A549 (cell line): Measurements from ENCODE around the gene FBXO48. TPM values are rescaled to one million over a fixed set of nuclear protein-coding genes. Genes with fewer than 3 reads are reported as not detected.
A peak's percentile ranks its signal among the peaks of the same experiment; 100 is the strongest.

Source experiments
- ATAC-seq, 2 experiments: fragments of 200-7000 bp in 1 of 2; fragments of >200 bp in 1 of 2; cut with Nextera tagmentation in 1 of 2; cut with Tn5 transposase in 1 of 2; 3 replicates each; pipeline versions ENCODE4 v1.8.0 to v1.9.1; 2018 to 2020; ENCODE audit warnings: mild to moderate bottlenecking in 1 of 2, moderate library complexity in 1 of 2
- CTCF ChIA-PET: fragments of 300-600 bp; sonication (Branson Sonifier 250); formaldehyde crosslinking; extraction: SDS; loops from one replicate; lab custom pipeline; 2021; ENCODE audit warnings: antibody characterized with exemption, inconsistent platforms; lab: Yijun Ruan, JAX
- POLR2A ChIA-PET: fragments of 350-600 bp; formaldehyde crosslinking; extraction: SDS; loops from one replicate; lab custom pipeline; 2021; ENCODE audit warnings: antibody characterized with exemption, inconsistent platforms; lab: Yijun Ruan, JAX
- DNase-seq, 2 experiments: peaks; one replicate each; pipeline versions ENCODE4 v3.0.0 to v3.0.0-alpha.2; 2011 to 2016; ENCODE audit warnings: low read depth in 1 of 2, low spot score in 1 of 2
- FAIRE-seq: peaks from 2 replicates; lab custom pipeline; 2011; peaks lifted over from hg19 to GRCh38; lab: Jason Lieb, UNC
- H3K27ac ChIP-seq, 2 experiments: fragments of >200 bp; sonication (Bioruptor Twin); formaldehyde crosslinking; 3 replicates each; pipeline ENCODE4 v1.5.1; 2016 to 2017
- H3K4me1 ChIP-seq: fragments of >200 bp; sonication (Bioruptor Twin); formaldehyde crosslinking; 3 replicates; pipeline ENCODE4 v1.6.1; 2016
- H3K4me2 ChIP-seq: fragments of >200 bp; sonication (Bioruptor Twin); formaldehyde crosslinking; 3 replicates; pipeline ENCODE4 v1.6.1; 2016
- H3K4me3 ChIP-seq: fragments of >200 bp; sonication (Bioruptor Twin); formaldehyde crosslinking; 3 replicates; pipeline ENCODE4 v1.5.1; 2016
- H3K9me3 ChIP-seq: fragments of >200 bp; sonication (Bioruptor Twin); formaldehyde crosslinking; 3 replicates; pipeline ENCODE4 v1.6.1; 2016
- CBX2 ChIP-seq: fragments of 200-600 bp; sonication (generic); IDR thresholded peaks from 2 replicates; pipeline ENCODE4 v1.6.1; 2016; ENCODE audit warnings: low read depth, mild to moderate bottlenecking, borderline replicate concordance
- CEBPB ChIP-seq, 2 experiments: fragments of >200 bp in 1 of 2; sonication (Bioruptor Twin) in 1 of 2; formaldehyde crosslinking in 1 of 2; IDR thresholded peaks; 2 replicates each; pipeline ENCODE4 v1.6.1; 2012 to 2016
- EP300 ChIP-seq, 2 experiments: fragments of >200 bp; sonication (Bioruptor Twin); formaldehyde crosslinking; IDR thresholded peaks; 2 replicates in 1 of 2; 3 replicates in 1 of 2; pipeline ENCODE4 v1.6.1; 2016 to 2017
- FOSB ChIP-seq: fragments of 250-450 bp; sonication (Bioruptor Pico); IDR thresholded peaks from 2 replicates; pipeline ENCODE4 v1.5.0; 2020; ENCODE audit warnings: mild to moderate bottlenecking, moderate library complexity
- FOSL2 ChIP-seq, 2 experiments: fragments of 450-650 bp in 1 of 2; fragments of >200 bp in 1 of 2; sonication (Bioruptor Twin) in 1 of 2; formaldehyde crosslinking; IDR thresholded peaks; 2 replicates each; pipeline versions ENCODE4 v1.5.0 to v1.6.1; 2016 to 2020; ENCODE audit warnings: mild to moderate bottlenecking in 1 of 2, moderate library complexity in 1 of 2
- GATA3 ChIP-seq: IDR thresholded peaks from 2 replicates; pipeline ENCODE4 v1.6.1; 2012; ENCODE audit warnings: borderline replicate concordance
- JUN ChIP-seq, 2 experiments: fragments of >200 bp; sonication (Bioruptor Twin); formaldehyde crosslinking; IDR thresholded peaks; 2 replicates in 1 of 2; 3 replicates in 1 of 2; pipeline ENCODE4 v1.6.1; 2016 to 2017
- KDM5A ChIP-seq: fragments of 200-600 bp; sonication (generic); IDR thresholded peaks from 2 replicates; pipeline ENCODE4 v1.6.1; 2016; ENCODE audit warnings: antibody characterized with exemption, mild to moderate bottlenecking
- MAFK ChIP-seq: fragments of 450-650 bp; IDR thresholded peaks from 2 replicates; pipeline ENCODE4 v1.6.1; 2014; ENCODE audit not compliant: partially characterized antibody
- NPAS2 ChIP-seq: fragments of 250-450 bp; sonication (Bioruptor Pico); IDR thresholded peaks from 2 replicates; pipeline ENCODE4 v1.8.0; 2022; ENCODE audit warnings: mild to moderate bottlenecking, moderate library complexity, borderline replicate concordance
- RARB ChIP-seq: fragments of 250-450 bp; sonication (Bioruptor Pico); IDR thresholded peaks from 2 replicates; pipeline ENCODE4 v1.8.0; 2021; ENCODE audit warnings: mild to moderate bottlenecking, moderate library complexity
- RCOR1 ChIP-seq: fragments of 150-350 bp; IDR thresholded peaks from 2 replicates; pipeline ENCODE4 v1.6.1; 2014; ENCODE audit warnings: antibody characterized with exemption, low read length, low read depth
- TFCP2L1 ChIP-seq: fragments of 250-450 bp; sonication (Bioruptor Pico); IDR thresholded peaks from 2 replicates; pipeline ENCODE4 v1.5.0; 2021; ENCODE audit warnings: mild to moderate bottlenecking
- ZFP36 ChIP-seq: fragments of 450-650 bp; IDR thresholded peaks from 2 replicates; pipeline ENCODE4 v1.6.1; 2014; ENCODE audit warnings: borderline replicate concordance; ENCODE audit not compliant: partially characterized antibody
- ZNF302 ChIP-seq: fragments of 250-450 bp; sonication (Bioruptor Pico); IDR thresholded peaks from 2 replicates; pipeline ENCODE4 v1.9.0; 2021; ENCODE audit warnings: inconsistent platforms, mild to moderate bottlenecking, moderate library complexity
- ZSCAN20 ChIP-seq: fragments of 250-450 bp; sonication (Bioruptor Pico); IDR thresholded peaks from 2 replicates; pipeline ENCODE4 v1.8.0; 2022; ENCODE audit warnings: mild to moderate bottlenecking, moderate library complexity
- WGBS: methylation state at CpG from one replicate; pipeline ENCODE4 v1.1.6; 2017; ENCODE audit errors: missing lambda C conversion rate; 5-methylcytosine and 5-hydroxymethylcytosine counted together
- polyA plus RNA-seq, 4 experiments: library from polyadenylated mRNA; depleted of rRNA in 3 of 4; stranded (reverse); fragments of >200 nt; fragmentation: RNase III in 1 of 4; extraction: RNeasy Plus Mini Kit Qiagen cat#74134 plus additional on column Dnase treatment in 1 of 4; gene quantifications; 2 replicates in 3 of 4; 3 replicates in 1 of 4; pipeline ENCODE4 v1.2.3, GENCODE V29; 2011 to 2017
- TF ChIP-seq, protein P1 (sequence below): fragments of >200 bp; sonication (Bioruptor Twin); formaldehyde crosslinking; IDR thresholded peaks from 2 replicates; pipeline ENCODE4 v1.6.1; 2016
- TF ChIP-seq, protein P2 (sequence below): IDR thresholded peaks from 2 replicates; pipeline ENCODE4 v1.6.1; 2012; ENCODE audit warnings: low read depth, borderline replicate concordance
- TF ChIP-seq, protein P3 (sequence below): fragments of 200-600 bp; sonication (generic); IDR thresholded peaks from 2 replicates; pipeline ENCODE4 v1.6.1; 2016; ENCODE audit warnings: antibody characterized with exemption, mild to moderate bottlenecking, moderate library complexity
- TF ChIP-seq, protein P4 (sequence below): fragments of >200 bp; sonication (Bioruptor Twin); formaldehyde crosslinking; IDR thresholded peaks from 3 replicates; pipeline ENCODE4 v1.5.1; 2016
- TF ChIP-seq, protein P5 (sequence below): fragments of 250-450 bp; sonication (Bioruptor Pico); IDR thresholded peaks from 2 replicates; pipeline ENCODE4 v1.5.0; 2020; ENCODE audit warnings: low read depth, mild to moderate bottlenecking, moderate library complexity

Gene FBXO48
- polyA plus RNA-seq, 2 of the 4 experiments (the other 2 are of a cell fraction) = 0.72 to 2.1 TPM

DNA sequence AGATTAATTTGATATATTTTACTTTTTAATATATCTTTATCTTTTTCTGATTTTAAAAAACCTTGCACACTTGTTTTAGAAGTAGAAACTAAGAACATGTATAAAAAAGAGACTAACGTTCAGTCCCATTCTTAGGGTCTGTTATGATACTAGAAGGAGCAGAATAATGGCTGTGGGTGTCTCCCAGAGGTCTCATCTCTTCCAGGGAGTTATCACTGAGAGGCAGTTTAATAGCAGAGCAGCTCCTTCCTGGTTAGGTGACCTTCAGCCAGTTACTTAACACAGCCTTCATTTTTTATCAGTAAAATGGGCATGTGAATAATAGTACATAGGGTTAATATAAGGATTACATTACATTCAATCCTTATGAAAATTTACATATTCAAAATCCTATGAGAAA lies 40.6 kb downstream of the FBXO48 start:
- no peaks in the 10 kb centered on the region for H3K9me3 ChIP-seq
- DNase-seq (no peak), FAIRE-seq (no peak), ATAC-seq (no peak)
- POLR2A ChIA-PET = no interaction called here
- TF ChIP-seq TFCP2L1 (CRISPR knock-in tag) (no peak), CBX2 (no peak)
- TF ChIP-seq, protein P1, sequence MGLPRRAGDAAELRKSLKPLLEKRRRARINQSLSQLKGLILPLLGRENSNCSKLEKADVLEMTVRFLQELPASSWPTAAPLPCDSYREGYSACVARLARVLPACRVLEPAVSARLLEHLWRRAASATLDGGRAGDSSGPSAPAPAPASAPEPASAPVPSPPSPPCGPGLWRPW = no peak
- CTCF ChIA-PET = interaction anchor here (8.1 kb wide), 1 partner anchor 16 kb away, joined by 83 read pairs; no protein-coding TSS in a partner anchor
- H3K4me3 ChIP-seq = no peak overlapping the region
- peak overlapping the region in 1 of 2 experiments; percentile 49; a peak in 2 of 6 replicates for H3K27ac ChIP-seq
- WGBS = 59% methylated on average over 1 of the region's 1 CpG
- H3K4me1 ChIP-seq = peaks cover 16% of the 10 kb centered on the region; the same call in 2 of the 3 replicates
- H3K4me2 ChIP-seq = no peak overlapping the region

DNA sequence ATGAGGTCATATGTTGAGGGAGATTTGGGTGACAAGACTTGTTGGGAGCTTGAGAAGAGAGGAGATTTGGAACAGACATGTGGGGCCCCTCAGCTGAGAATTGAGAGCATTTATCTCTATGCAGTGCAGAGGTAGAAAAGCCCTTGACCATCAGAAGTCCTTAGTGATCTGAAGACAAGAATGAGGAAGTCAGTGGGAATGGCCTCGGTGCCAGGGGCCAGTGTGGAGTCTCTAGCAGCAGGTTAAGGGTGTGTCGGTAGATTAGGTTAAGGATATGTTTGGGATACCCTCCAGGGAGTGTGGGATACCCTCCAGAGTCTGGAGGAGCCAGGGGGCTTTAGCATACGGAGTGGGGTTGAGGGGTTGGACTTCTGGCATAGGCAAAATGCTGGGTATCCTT lies 41.6 kb downstream of the FBXO48 start:
- Histone ChIP-seq H3K27ac (no peak overlapping the region), H3K9me3 (no peaks in the 10 kb centered on the region), H3K4me3 (no peak overlapping the region), H3K4me2 (no peak overlapping the region), H3K4me1 (peaks cover 16% of the 10 kb centered on the region; the same call in 2 of the 3 replicates)
- WGBS = 27% methylated on average over 3 of the region's 3 CpGs
- ChIA-PET CTCF (interaction anchor here (1.6 kb wide), 1 partner anchor 16 kb away, joined by 5 read pairs; no protein-coding TSS in a partner anchor), POLR2A (no interaction called here)
- FAIRE-seq (no peak), ATAC-seq (no peak), DNase-seq (no peak)
- TF ChIP-seq, protein P2, sequence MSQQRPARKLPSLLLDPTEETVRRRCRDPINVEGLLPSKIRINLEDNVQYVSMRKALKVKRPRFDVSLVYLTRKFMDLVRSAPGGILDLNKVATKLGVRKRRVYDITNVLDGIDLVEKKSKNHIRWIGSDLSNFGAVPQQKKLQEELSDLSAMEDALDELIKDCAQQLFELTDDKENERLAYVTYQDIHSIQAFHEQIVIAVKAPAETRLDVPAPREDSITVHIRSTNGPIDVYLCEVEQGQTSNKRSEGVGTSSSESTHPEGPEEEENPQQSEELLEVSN = no peak
- TF ChIP-seq ZSCAN20 (CRISPR knock-in tag) (no peak), ZFP36 (no peak), FOSB (CRISPR knock-in tag) (no peak), EP300 (IDR thresholded peaks at IDR 0.05) (no peak), GATA3 (no peak), NPAS2 (no peak), KDM5A (no peak), RARB (CRISPR knock-in tag) (no peak), MAFK (no peak)
- TF ChIP-seq, protein P3, sequence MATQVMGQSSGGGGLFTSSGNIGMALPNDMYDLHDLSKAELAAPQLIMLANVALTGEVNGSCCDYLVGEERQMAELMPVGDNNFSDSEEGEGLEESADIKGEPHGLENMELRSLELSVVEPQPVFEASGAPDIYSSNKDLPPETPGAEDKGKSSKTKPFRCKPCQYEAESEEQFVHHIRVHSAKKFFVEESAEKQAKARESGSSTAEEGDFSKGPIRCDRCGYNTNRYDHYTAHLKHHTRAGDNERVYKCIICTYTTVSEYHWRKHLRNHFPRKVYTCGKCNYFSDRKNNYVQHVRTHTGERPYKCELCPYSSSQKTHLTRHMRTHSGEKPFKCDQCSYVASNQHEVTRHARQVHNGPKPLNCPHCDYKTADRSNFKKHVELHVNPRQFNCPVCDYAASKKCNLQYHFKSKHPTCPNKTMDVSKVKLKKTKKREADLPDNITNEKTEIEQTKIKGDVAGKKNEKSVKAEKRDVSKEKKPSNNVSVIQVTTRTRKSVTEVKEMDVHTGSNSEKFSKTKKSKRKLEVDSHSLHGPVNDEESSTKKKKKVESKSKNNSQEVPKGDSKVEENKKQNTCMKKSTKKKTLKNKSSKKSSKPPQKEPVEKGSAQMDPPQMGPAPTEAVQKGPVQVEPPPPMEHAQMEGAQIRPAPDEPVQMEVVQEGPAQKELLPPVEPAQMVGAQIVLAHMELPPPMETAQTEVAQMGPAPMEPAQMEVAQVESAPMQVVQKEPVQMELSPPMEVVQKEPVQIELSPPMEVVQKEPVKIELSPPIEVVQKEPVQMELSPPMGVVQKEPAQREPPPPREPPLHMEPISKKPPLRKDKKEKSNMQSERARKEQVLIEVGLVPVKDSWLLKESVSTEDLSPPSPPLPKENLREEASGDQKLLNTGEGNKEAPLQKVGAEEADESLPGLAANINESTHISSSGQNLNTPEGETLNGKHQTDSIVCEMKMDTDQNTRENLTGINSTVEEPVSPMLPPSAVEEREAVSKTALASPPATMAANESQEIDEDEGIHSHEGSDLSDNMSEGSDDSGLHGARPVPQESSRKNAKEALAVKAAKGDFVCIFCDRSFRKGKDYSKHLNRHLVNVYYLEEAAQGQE = no peak
- TF ChIP-seq, protein P4, sequence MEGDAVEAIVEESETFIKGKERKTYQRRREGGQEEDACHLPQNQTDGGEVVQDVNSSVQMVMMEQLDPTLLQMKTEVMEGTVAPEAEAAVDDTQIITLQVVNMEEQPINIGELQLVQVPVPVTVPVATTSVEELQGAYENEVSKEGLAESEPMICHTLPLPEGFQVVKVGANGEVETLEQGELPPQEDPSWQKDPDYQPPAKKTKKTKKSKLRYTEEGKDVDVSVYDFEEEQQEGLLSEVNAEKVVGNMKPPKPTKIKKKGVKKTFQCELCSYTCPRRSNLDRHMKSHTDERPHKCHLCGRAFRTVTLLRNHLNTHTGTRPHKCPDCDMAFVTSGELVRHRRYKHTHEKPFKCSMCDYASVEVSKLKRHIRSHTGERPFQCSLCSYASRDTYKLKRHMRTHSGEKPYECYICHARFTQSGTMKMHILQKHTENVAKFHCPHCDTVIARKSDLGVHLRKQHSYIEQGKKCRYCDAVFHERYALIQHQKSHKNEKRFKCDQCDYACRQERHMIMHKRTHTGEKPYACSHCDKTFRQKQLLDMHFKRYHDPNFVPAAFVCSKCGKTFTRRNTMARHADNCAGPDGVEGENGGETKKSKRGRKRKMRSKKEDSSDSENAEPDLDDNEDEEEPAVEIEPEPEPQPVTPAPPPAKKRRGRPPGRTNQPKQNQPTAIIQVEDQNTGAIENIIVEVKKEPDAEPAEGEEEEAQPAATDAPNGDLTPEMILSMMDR = no peak

DNA sequence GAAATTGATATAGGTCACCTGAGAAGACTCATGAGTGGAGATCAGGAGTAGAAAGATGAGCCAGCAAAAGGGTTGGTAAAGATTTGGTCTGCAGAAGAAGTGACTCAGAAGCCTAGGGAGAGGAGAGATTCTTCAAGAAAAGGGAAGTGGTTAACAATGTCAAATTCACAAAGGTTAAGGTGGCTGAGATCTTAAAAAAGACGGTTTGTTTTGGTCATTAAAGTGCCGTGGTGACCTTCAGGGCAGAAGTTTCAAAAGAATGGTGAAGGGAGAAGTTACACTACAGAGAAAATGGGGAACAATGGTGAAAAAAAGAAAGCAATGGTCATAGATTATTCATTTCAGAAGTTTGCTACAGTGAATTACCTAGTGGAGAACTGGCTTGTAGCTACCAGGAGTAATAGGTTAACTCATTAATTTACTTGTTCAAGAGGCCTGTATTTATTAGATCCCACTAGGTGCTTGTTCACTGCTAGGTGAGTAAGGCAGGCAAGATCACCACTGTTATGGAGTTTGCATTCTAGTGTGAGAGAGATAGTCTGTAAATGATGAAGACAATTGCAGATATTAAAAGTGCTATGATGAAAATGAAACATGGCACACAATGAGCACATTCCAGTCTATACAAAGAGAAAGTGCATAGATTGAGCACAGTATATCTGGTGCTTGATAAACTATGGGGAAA lies 43.0 kb downstream of the FBXO48 start:
- CTCF ChIA-PET = interaction anchor here (1.6 kb wide), 1 partner anchor 17 kb away, joined by 5 read pairs; no protein-coding TSS in a partner anchor
- H3K9me3 ChIP-seq = no peaks in the 10 kb centered on the region
- FAIRE-seq (no peak), DNase-seq (no peak), ATAC-seq (no peak)
- POLR2A ChIA-PET = no interaction called here
- WGBS = 4% methylated on average over 2 of the region's 2 CpGs
- no peak overlapping the region for H3K4me2 ChIP-seq
- no peak overlapping the region for H3K27ac ChIP-seq
- H3K4me3 ChIP-seq = no peak overlapping the region
- peaks cover 16% of the 10 kb centered on the region; the same call in 2 of the 3 replicates for H3K4me1 ChIP-seq
- TF ChIP-seq, protein P4 = no peak
- TF ChIP-seq JUN (IDR thresholded peaks at IDR 0.05) (no peak), ZNF302 (no peak), FOSL2 (IDR thresholded peaks at IDR 0.05) (no peak), FOSL2 (CRISPR knock-in tag; IDR thresholded peaks at IDR 0.05) (no peak), RCOR1 (no peak), CEBPB (IDR thresholded peaks at IDR 0.05) (no peak)
- TF ChIP-seq, protein P5, sequence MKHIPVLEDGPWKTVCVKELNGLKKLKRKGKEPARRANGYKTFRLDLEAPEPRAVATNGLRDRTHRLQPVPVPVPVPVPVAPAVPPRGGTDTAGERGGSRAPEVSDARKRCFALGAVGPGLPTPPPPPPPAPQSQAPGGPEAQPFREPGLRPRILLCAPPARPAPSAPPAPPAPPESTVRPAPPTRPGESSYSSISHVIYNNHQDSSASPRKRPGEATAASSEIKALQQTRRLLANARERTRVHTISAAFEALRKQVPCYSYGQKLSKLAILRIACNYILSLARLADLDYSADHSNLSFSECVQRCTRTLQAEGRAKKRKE (CRISPR knock-in tag) = no peak
